NCI-H69 (cell line): ENCODE results near the gene EYA3.

Source experiments
- DNase-seq: peaks from one replicate; lab custom pipeline; 2025; lab: John Stamatoyannopoulos, UW

EYA3 gene

DNA sequence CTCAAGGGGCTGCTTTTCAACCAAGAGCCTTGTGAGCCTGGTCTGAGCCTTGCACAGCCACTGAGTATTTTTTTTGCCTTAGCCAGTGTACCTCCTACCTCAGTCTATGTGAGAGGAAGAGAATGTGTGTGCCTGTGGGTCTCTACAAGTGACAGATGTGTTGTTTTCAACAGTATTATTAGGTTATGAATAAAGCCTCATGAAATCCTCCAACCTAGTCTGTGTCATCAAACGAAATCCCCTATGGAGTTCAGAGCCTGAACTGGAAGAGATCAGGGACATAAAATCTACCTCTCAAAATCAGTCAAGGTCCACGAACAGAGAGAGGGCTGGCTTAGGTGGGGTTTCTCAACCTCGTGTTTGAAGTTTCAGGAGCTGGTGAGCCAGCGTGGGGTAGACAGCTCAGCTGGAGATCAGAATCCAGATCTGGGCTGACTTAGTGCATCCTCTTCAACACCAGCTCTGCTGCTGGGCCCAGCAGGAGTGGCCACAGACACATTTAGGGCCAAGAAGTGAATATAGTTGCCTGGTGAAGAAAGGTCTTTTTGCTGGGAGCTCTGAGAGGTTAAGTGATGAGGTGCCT, 120.4 kb downstream of the EYA3 start:
- DNase-seq: no peak

DNA sequence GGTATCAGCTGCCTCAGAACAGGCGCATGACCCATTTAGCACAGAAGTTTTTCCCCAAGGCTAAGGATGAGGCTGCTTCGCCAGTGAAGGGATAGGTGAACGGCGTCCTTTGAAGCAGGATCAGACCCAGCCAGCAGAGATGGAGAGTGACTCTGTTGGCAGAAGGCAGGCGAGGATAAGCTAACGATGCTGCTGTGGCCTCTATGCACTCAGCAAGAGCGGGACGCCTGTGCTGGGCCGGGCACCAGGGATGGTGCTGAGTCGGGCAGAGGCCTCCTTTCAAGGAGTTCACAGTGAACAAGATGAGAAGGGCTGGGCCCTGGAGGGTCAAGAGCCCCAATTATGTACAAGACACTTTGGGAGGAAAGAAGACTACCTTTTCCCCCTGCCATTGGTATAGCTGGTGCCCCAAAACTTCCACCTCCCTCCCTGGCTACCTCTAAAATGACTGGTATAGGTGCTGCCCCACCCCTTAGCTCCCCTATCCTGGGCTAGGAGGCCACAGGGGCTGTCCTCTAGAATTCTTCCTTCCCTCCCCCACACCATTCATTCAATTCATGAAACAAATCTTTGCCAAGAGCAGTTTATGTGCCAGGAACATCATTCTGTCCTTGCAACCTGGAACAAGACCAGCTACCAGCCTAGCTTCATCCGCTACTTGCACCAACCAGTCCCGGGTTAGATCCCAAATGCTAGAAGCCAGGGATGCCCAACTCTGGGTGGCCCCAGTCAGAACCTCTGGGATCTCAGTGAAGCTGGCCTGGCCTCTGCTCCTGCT, 121.1 kb downstream of the EYA3 start:
- no peak for DNase-seq

DNA sequence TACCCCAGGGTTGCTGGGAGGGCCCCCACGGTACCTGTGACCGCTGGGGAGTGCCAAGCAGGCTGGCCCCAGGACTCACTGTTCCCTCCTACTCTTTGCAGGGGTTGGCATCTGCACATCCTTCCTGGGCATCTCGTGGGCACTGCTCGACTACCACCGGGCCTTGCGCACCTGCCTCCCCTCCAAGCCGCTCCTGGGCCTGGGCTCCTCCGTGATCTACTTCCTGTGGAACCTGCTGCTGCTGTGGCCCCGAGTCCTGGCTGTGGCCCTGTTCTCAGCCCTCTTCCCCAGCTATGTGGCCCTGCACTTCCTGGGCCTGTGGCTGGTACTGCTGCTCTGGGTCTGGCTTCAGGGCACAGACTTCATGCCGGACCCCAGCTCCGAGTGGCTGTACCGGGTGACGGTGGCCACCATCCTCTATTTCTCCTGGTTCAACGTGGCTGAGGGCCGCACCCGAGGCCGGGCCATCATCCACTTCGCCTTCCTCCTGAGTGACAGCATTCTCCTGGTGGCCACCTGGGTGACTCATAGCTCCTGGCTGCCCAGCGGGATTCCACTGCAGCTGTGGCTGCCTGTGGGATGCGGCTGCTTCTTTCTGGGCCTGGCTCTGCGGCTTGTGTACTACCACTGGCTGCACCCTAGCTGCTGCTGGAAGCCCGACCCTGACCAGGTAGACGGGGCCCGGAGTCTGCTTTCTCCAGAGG, 121.9 kb downstream of the EYA3 start:
- DNase-seq: no peak

DNA sequence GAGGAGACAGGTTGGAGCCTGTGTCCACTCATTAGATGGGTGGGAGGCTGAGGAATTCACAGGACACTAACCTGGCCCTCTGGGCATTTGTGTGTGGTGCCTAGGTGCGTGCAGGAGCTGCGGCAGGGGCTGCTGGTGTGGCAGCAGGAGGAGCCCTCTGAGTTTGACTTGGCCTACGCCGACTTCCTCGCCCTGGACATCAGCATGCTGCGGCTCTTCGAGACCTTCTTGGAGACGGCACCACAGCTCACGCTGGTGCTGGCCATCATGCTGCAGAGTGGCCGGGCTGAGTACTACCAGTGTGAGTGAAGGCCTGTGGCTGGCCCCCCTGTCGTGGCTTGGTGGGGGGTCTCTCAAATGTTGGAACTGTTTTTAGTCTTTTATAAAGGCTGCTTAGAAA, 125.0 kb downstream of the EYA3 start:
- no peak for DNase-seq

DNA sequence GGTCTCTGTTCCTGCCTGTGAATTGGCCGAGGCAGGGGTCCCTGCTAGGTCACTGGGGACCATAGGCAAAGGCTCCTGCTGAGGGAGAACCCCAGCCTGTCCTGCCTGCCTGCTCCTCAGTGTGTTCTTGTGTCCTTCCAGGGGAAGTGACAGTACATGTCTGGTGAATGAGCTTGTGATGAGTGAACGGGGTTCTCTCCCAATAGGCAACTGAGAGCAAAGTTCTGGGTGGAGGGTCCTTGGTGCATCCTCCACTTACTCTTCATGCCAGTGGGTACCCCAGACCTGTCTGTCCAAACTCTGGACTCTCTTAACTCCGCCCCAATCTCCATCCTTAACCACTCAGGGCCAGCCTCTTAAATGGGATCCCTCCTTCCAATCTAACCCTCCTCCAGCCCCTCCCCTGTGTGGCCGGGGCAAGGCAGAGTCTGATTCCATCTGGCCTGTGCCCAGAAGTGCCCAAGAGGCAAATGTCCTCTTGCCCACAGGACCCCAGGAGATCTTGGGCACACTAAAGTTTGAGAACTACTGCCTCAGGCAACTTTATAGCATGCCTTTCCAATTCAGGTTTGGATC, 126.7 kb downstream of the EYA3 start:
- DNase-seq: no peak

DNA sequence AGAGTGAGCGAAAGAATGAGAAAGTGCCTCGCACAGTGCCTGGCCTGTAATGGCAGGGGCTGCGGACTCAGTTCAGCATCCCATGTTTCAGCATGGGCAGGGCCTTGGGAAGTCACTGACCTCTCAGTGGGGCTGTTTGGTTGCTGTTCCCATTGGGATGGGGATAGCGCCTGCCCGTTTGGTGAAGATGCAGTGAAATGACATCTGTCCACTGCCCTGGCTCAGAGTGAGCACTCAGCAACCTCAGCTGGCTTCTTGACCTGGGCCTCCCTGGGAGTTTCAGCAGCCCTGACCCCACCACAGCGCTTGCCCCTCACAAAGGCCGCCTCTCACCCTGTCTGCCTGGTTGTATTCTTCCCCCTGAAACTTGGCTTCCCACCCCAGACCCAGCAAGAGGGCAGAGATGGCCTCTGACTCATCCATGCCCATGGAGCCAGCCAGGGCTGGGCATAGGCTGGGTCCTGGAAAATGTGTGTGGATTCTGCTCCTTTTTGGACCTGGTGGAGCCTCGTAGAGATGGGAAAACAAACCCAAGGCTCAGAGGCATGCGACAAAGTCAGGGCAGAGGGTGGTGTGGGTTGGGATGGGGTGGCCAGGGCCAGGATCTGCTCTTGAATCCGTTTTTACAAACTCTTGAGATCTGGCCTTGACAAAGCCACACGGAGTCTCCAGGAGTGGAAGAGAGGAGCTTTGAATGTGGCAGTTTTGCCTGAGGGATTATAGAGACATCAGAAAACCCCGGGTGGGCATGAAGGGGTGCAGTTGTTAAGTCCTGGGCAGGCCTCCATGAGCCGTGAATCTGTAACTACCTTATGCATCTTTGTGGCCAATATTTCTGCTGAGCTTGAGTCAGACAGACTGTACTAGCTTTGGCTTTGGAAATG, 127.4 kb downstream of the EYA3 start:
- no peak for DNase-seq

DNA sequence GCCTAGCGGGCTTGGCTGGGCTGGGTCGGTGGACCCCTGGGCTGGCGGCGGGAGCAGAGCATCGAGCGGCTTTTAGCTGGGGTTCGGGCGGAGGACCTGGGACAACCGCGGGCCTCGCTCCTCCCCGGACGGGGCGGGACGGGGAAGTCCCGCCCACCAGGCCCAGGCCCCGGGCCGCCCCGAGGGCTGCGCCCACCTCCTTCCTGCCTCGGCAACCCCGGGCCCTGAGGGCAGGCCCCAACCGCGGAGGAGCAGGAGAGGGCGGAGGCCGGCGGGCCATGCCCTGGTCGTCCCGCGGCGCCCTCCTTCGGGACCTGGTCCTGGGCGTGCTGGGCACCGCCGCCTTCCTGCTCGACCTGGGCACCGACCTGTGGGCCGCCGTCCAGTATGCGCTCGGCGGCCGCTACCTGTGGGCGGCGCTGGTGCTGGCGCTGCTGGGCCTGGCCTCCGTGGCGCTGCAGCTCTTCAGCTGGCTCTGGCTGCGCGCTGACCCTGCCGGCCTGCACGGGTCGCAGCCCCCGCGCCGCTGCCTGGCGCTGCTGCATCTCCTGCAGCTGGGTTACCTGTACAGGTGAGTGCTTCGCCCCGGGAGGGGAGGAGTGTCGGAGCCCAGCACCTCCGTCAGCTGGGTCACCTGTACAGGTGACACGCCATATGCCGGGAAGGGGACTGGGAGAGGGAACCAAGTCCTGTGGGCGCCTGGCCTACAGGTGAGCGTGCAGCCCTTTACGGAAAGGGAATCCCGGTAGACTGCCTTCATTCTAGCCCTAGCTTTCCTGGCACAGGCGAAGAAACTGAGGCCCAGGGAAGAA, 128.4 kb downstream of the EYA3 start, which contains the start of gene XKR8:
Gene XKR8, plus strand, starts transcription at position 182 of the 812 bp plus-strand sequence. Its CDS starts 97 bp downstream, at position 279.
- no peak for DNase-seq

DNA sequence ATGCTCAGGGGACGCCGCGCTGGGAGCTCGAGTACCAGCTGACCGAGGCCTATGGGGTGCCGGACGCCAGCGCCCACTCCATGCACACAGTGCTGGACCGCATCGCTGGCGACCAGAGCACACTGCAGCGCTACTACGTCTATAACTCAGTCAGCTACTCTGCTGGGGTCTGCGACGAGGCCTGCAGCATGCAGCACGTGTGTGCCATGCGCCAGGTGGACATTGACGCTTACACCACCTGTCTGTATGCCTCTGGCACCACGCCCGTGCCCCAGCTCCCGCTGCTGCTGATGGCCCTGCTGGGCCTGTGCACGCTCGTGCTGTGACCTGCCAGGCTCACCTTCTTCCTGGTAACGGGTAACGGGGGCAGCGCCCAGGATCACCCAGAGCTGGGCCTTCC, 129.9 kb downstream of the EYA3 start:
- peak; percentile 4 for DNase-seq

DNA sequence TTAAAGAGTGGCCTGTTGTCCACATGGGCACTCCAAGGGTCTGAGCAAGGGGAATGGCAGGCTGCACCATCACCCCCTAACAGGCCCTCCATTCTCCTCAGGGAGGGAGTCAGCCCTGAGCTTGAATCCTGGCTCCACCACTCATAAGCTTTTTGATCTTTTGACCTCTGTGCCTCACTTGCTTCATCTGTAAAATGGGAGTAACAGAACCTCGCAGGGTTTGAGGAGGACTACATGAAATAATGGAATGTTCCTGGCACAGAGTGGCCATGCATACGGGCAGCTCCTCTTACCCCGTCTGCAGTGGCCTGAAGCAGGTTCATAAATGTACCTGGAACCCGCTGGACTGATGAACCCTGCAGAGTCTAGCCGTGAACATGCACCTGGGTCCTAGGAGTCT, 130.8 kb downstream of the EYA3 start:
- no peak for DNase-seq

DNA sequence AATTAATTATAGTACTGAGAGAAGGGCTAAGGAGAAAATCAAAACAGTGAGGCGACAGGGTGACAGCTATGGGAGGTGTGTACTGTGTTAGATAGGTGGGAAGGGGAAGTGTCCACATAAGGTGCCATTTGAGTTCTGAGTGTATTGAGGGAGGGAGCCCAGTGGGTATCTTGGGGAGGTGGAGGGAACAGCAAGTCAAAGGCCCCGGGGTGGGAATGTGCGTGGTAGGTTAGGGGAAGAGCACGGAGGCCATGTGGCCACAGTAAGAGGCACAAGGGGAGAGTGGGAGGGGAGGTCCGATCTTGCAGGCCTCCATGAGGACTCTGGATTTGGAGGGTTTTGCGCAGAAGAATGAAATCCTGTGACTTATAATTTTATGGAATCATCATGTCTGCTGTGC, 131.6 kb downstream of the EYA3 start:
- no peak for DNase-seq

DNA sequence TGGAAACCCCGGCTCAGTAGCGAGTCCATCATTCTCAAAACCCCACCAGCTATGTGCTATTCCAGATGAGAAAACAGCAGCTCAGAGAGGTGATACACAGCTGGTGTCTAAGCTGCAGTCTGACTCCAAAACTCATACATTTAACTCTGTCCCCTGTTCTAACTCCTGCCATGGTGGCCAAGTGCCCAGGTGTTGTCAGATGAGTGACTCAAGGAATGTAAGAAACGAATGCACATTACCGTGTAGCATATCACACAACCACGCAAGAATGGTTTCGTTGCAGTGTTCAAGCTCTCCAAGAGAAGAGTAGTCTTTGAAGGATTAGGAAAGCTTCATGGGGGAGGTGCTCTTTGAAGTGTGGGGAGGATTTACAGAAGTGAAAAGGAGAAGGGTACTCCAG, 133.3 kb downstream of the EYA3 start:
- DNase-seq: no peak

DNA sequence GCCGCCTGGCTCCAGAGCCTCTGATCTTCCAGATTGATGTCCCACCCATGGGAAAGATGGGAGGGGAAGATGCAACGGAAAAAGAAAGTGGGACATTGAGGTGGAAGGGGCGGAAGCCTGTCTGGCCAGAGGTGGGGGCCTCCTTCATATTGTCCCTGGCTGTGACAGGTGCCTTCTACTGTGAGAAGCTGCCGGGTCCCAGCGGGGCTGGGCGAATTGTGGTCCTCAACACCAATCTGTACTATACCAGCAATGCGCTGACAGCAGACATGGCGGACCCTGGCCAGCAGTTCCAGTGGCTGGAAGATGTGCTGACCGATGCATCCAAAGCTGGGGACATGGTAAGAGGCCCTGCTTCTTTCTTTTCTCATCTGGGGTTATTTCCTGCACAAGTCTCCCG, 134.2 kb downstream of the EYA3 start:
- DNase-seq: no peak

DNA sequence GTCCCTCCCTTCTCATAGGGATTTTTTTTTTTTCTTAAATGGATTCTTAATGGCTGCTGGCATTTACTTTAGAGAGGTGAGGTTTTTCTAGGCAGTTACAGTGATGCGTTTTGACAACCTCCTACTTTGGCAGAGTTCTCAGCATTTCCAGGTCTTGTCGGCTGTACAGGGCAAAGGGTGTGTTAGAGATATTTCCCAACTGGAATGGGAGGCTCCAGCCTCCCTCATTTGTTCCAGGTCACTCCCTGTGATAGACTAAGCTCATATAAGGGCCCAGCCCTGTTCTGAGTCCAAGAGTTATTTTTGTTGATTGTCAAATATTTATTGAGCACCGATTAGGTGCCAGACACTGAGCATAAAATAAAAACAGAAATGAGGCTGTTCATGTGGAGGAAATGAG, 136.3 kb downstream of the EYA3 start:
- DNase-seq: no peak

DNA sequence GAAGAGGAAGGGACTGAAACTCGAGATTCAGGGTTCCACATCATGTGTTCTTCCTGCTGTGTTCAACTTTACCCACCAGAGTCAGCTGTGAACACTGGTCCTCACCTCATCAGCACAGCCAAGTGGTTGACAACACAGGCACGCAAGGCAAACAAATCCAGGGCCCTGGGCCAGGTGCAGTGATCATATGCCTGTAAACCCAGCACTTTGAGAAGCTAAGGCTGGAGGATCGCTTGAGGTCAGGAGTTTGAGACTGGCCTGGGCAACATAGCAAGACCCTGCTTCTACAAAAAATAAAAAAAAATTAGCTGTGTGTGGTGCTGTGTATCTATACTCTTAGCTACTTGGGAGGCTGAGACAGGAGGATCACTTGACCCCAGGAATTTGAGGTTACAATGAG, 137.0 kb downstream of the EYA3 start:
- DNase-seq: no peak

DNA sequence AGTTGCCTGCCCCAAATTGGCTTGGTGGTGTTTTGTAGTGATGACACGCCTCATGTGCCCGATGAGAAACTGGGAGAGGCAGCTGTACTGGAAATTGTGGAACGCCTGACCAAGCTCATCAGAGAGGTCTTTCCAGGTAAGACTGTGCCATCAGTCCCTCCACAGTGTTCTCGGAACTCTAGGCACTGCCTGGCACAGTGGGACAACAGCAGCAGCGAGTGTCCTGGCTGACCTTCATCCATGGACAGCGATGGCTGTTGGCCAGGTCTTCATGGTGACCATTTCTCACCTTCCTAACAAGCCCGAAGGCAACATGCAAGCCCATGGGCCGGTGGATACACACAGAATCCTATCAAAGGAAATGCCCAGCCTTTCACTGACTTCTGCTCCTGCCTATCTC, 139.4 kb downstream of the EYA3 start:
- DNase-seq: no peak

DNA sequence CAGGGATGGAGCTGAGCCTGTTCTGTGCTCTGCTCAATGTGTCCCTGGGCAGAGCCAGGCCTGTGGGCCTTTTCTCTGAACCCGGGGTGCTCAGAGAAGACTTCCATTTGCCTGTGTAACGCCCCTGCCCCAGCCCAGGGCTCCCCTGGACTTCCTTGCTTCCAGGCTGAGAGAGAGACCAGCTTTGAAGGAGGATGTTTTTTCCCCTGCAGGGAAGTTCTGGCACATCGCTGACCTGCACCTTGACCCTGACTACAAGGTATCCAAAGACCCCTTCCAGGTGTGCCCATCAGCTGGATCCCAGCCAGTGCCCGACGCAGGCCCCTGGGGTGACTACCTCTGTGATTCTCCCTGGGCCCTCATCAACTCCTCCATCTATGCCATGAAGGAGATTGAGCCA, 143.4 kb downstream of the EYA3 start:
- no peak for DNase-seq

DNA sequence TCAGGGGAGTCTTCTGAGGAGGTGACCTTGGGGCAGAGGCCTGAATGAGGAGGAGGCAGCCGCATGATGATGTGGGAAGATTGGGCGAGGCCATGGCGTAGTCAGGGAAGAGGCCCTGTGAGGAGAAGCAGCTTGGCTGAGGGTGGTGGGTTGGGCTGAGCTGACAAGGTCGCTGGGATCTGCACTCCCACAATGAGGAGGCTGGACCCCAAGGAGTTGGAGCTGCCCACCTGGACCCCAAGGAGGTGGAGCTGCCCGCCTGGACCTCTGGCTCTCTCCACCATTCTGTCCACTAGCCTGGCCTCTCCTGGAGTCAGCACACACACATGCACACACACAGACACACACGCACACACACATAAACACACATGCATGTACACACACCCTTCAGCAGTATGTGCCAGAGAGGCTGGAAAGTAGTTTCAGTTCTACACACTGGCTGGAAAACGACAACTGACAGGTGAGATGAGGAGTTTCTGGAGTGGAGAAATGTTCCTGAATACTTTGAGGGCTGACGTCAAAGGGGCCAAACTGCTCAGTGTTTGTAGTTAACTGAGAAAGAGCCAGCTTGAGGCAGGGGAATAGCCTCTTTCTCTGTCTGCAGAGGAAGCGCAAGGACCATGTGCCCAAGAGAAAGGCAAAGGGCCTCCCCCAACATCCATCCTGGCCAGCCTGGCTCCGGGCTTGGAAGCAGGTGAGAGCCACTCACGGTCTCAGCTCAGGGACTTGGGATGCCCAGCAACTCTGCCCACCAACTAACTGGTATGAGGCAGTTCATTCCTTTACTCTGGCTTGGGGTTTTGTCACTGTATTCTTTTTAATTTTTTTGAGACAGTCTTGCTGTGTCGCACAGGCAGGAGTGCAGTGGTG, 146.5 kb downstream of the EYA3 start:
- DNase-seq: no peak

DNA sequence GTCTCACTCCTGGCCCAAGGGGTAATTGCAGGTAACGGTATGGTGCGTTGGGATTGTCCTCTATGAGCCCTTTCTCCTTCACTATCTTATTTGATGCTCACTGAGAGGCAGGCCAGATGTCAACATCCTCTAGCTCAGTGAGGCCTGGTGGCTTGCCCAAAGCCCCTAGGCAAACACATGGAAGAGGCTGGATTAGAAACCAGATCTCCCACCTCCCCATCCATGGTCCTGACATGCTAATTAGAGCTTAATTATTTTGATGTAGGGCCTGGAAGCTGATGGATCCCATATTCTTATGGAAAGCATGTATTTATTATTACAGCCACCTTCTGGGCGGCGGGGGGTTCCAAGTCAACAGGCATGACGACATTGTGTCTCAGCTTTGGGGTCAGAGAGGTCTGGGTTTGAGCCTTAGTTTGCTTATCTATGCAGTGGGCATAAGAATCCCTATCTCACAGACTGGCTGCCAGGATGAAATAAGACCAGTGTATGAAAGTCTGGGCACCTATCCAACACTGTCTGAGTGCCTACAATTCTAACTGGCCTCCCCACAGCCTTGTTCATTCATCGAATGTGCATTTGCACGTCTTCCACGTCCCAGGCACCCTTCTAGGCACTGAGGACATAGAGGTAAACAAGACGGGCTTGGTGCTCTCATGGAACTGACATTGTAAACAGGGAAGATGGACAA, 147.4 kb downstream of the EYA3 start:
- peak; percentile 26 for DNase-seq

DNA sequence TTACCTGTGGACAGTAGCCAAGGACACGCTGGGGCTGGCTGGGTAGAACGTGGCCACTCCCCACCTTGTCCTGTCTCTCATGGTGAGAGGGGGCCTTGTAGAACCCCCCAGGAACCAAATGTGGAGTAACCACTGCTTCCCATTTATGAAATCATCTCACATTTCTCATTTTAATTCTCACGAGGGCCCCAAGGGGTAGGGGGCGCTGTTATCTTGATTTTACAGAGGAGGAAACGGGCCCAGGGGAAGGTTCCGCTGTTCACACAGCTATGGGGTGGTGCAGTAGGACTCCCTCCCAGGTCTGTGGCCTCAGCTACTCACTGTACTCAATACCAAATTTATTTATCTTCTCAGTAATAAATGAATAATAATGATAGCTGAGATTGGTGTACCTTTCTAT, 148.1 kb downstream of the EYA3 start:
- DNase-seq: peak; percentile 36
